Heart right ventricle (tissue), 16 donors: Measurements from ENCODE around the gene NEDD4L. TPM values are rescaled to one million over a fixed set of nuclear protein-coding genes. Genes with fewer than 3 reads are reported as not detected.

Source experiments
- ATAC-seq, 8 donors: fragments of 200-7000 bp; cut with Tn5 transposase; one replicate each; pipeline ENCODE4 v1.9.1; 2020; ENCODE audit warnings: mild to moderate bottlenecking in 8 of 8, moderate library complexity in 8 of 8, moderate number of reproducible peaks in 1 of 8
- DNase-seq, 2 donors: peaks; one replicate each; pipeline ENCODE4 v3.0.0-alpha.2; 2020
- H3K27ac ChIP-seq, 10 donors: fragments of 200-600 bp; sonication (generic) in 2 of 10; one replicate each; pipeline versions ENCODE4 v1.5.0 to v1.8.0; 2020 to 2022; ENCODE audit warnings: mild to moderate bottlenecking in 3 of 10
- H3K27me3 ChIP-seq, 7 donors: fragments of 200-600 bp; one replicate each; pipeline ENCODE4 v1.8.0; 2021 to 2022; ENCODE audit warnings: mild to moderate bottlenecking in 2 of 7
- H3K36me3 ChIP-seq, 9 donors: fragments of 200-600 bp; sonication (generic) in 1 of 9; one replicate each; pipeline versions ENCODE4 v1.5.0 to v1.8.0; 2020 to 2022; ENCODE audit warnings: mild to moderate bottlenecking in 2 of 9
- H3K4me1 ChIP-seq, 9 donors: fragments of 200-600 bp; sonication (generic) in 1 of 9; one replicate each; pipeline versions ENCODE4 v1.5.0 to v1.8.0; 2020 to 2022; ENCODE audit warnings: mild to moderate bottlenecking in 4 of 9
- H3K4me3 ChIP-seq, 10 donors: fragments of 200-600 bp; sonication (generic) in 2 of 10; one replicate each; pipeline versions ENCODE4 v1.5.0 to v1.8.0; 2020 to 2022; ENCODE audit warnings: mild to moderate bottlenecking in 7 of 10, moderate library complexity in 2 of 10
- H3K9me3 ChIP-seq, 11 donors: fragments of 200-600 bp in 10 of 11; sonication (generic) in 2 of 11; one replicate each; pipeline versions ENCODE4 v1.5.0 to v1.8.0; 2013 to 2022; ENCODE audit warnings: mild to moderate bottlenecking in 2 of 11, control low read depth in 1 of 11, moderate library complexity in 1 of 11
- CTCF ChIP-seq, 9 donors: fragments of 200-600 bp; sonication (generic) in 2 of 9; IDR thresholded peaks; one replicate each; pipeline versions ENCODE4 v1.5.0 to v1.8.0; 2021 to 2022; ENCODE audit warnings: antibody characterized with exemption in 9 of 9, mild to moderate bottlenecking in 5 of 9, moderate library complexity in 1 of 9
- WGBS, 2 donors: extraction: QIAGEN DNeasy Blood & Tissue Kit; methylation state at CpG; one replicate each; pipeline ENCODE4 v1.1.7; 2013; ENCODE audit warnings: inconsistent platforms in 1 of 2; 5-methylcytosine and 5-hydroxymethylcytosine counted together
- intact Hi-C, 10 donors: fragments of 100-400 bp; cut with DNase I; formaldehyde crosslinking; loops; one replicate each; pipeline versions ENCODE4 v1.11.1 to v1.14.2; 2022
- polyA plus RNA-seq, 2 donors: library from polyadenylated mRNA; stranded (reverse); fragments of 200-250 nt; gene quantifications; one replicate each; pipeline ENCODE4 v1.2.3, GENCODE V29; 2013
- total RNA-seq, 10 donors: library from RNA; stranded (reverse); fragmentation: NEBNext Ultra II Directional in 3 of 10; extraction: Animal tissue kit (Norgen Biotek cat#: 25700) in 3 of 10; gene quantifications; one replicate each; pipeline versions ENCODE4 v1.2.1 to v1.2.4, GENCODE V29; 2021 to 2023
- donor health status: Arrhythmogenic right ventricular cardiomyopathy.
- donor health status: ischemic (EF 13 %, LVEDD 7.1; RV severe dilation, severe dysfunction).
- donor health status: healthy with polysubstance abuse.
- donor health status: DM: no; HTN: yes; CAD: no.
- donor health status: DM: no; HTN: no; CAD: no.
- donor health status: ischemic (EF 25% LVEDD 6.9; RV normal size, moderate dysfunction).
- donor health status: ischemic (EF 25% LVEDD 5.7; RV mildly dilated, moderate dysfunction).
- donor health status: healthy.
- donor health status: DM: yes; HTN: yes; CAD: no.
- donor health status: Ischemic cardiomyopathy.
- donor health status: ischemic (EF 35%, LVEDD 5.7; RV mildly dilated, moderate dysfunction).
- donor health status: nonischemic (EF 11% LVEDD 7.7; RV severe dilation, severe dysfunction).
- donor health status: DM: yes; HTN: yes; CAD: no.
- donor health status: PGD.
- donor health status: ischemic (EF 29% LVEDD 5.4; RV normal size, mild dysfunction).
- donor health status: nonischemic (EF 23%, LVEDD 6.1; RV moderate dilation, normal function).

The NEDD4L gene
- total and polyA plus RNA-seq, 12 donors, result 9.6 to 67.1 (median 49.4) TPM

DNA sequence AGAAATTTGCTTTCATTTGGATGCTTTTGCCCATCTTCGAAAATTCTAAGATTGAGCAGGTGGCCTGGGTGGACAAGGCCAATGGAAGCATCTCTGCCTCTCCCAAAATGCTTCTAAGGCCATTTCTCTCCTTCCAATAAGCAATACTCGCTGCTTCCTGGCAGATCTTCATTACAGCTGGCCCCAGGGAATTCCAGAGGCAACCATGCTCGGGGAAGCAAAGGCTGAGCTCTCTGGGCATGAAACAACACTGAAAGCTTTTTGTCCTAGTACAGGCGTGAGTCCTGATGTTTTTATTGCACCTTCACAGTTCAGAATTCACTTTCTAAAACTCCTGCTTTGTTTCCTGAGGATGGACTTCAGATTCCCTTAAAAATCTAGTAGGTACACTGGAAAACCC, 11.8 kb upstream of the NEDD4L start:
- 68 to 71% methylated on average over 4 of the region's 4 CpGs for WGBS, 2 donors
- DNase-seq (no peak), ATAC-seq (no peak)
- H3K4me1 ChIP-seq, result no peaks in the 10 kb centered on the region
- intact Hi-C loops, result loop anchor here in 1 of 10 donors (10.0 kb wide), 1 partner anchor 397 kb away; no protein-coding TSS in a partner anchor
- no peaks in the 10 kb centered on the region for H3K36me3 ChIP-seq
- H3K27ac ChIP-seq, result no peak overlapping the region
- no peaks in the 10 kb centered on the region for H3K9me3 ChIP-seq
- H3K4me3 ChIP-seq, result no peak overlapping the region
- H3K27me3 ChIP-seq, result peaks cover 0 to 46% (median 12%) of the 10 kb centered on the region in 7 donors
- no peak for TF ChIP-seq CTCF (IDR thresholded peaks at IDR 0.05)

DNA sequence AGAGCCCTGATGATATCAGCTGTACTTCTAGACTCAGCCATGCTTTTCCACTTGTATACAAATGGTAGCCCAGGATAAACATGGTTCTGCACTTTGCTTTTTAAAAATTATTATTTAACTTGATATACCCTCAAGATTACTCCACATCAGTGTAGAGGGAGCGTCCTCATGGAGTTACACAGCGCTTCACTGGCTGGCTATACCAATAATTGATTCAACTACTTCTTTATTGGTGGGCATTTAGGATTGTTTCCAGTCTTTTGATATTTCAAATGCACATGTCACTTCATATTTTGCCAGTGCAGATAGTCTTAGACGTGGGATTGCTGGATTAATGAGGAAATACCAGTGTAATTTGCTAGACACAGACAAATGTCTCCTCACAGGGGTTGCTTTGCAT, 10.8 kb upstream of the NEDD4L start:
- no peaks in the 10 kb centered on the region for H3K9me3 ChIP-seq
- no peak for TF ChIP-seq CTCF (IDR thresholded peaks at IDR 0.05)
- no peak overlapping the region for H3K27ac ChIP-seq
- ATAC-seq, result no peak
- H3K4me3 ChIP-seq, result no peak overlapping the region
- no peak for DNase-seq
- peaks cover 0 to 46% (median 12%) of the 10 kb centered on the region in 7 donors for H3K27me3 ChIP-seq
- intact Hi-C loops, result loop anchor here in 1 of 10 donors (10.0 kb wide), 1 partner anchor 398 kb away; no protein-coding TSS in a partner anchor
- WGBS, 2 donors, result 84 to 85% methylated on average over 3 of the region's 3 CpGs
- H3K4me1 ChIP-seq, result no peaks in the 10 kb centered on the region
- no peaks in the 10 kb centered on the region for H3K36me3 ChIP-seq

- 90 to 96% methylated on average over 2 of the region's 2 CpGs for WGBS, 2 donors
Observed at GRCh38 chr18:58034370-58034769, 9.7 kb upstream of the NEDD4L start.

GRCh38 chr18:58037163-58037562, 6.9 kb upstream of the NEDD4L start:
- DNase-seq, result no peak
- ATAC-seq, result no peak
- peaks cover 0 to 22% (median 13%) of the 10 kb centered on the region in 7 donors for H3K27me3 ChIP-seq
- intact Hi-C loops, result loop anchor here in 1 of 10 donors (10.0 kb wide), 1 partner anchor 402 kb away; no protein-coding TSS in a partner anchor
- H3K4me1 ChIP-seq, result peaks cover 0 to 10% (median 0%) of the 10 kb centered on the region in 9 donors
- H3K27ac ChIP-seq, result no peak overlapping the region
- H3K4me3 ChIP-seq, result no peak overlapping the region
- no peaks in the 10 kb centered on the region for H3K9me3 ChIP-seq
- no peak for TF ChIP-seq CTCF (IDR thresholded peaks at IDR 0.05)
- no peaks in the 10 kb centered on the region for H3K36me3 ChIP-seq

More at GRCh38 chr18:58034370-58034769, 9.7 kb upstream of the NEDD4L start:
- ATAC-seq (no peak), DNase-seq (no peak)
- H3K27me3 ChIP-seq, result peaks cover 0 to 40% (median 12%) of the 10 kb centered on the region in 7 donors
- no peak overlapping the region for H3K27ac ChIP-seq
- no peak for TF ChIP-seq CTCF (IDR thresholded peaks at IDR 0.05)
- intact Hi-C loops, result loop anchor here in 1 of 10 donors (10.0 kb wide), 1 partner anchor 400 kb away; no protein-coding TSS in a partner anchor
- H3K4me1 ChIP-seq, result no peaks in the 10 kb centered on the region
- H3K4me3 ChIP-seq, result no peak overlapping the region
- no peaks in the 10 kb centered on the region for H3K9me3 ChIP-seq
- H3K36me3 ChIP-seq, result no peaks in the 10 kb centered on the region
